Measurements from ENCODE around the gene SPIRE2.
"Not testable (repeated sequence)": the region's sequence is repeated elsewhere in the genome, so short reads cannot be mapped to it uniquely, and the experiment has no call there.

The SPIRE2 gene

DNA sequence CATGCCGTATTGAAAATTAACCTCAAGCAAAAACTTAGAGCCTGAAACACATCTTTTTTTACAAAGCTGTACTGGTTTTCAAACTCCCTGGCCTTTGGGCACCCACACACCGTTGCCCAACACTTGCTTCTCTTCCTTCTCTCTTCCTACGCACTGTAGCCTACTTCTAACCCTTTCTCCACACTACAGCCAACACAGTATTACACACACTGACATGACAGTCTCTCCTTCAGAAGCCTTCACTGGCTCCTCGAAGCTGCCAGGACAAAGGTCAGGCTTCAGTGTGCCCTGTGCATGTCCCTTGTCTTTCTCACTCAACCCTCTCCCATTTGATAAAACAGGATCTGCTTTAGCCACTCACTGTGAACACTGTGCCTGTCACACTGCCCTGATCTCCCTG, 19.8 kb upstream of the SPIRE2 start:
- no peak for DNase-seq

DNA sequence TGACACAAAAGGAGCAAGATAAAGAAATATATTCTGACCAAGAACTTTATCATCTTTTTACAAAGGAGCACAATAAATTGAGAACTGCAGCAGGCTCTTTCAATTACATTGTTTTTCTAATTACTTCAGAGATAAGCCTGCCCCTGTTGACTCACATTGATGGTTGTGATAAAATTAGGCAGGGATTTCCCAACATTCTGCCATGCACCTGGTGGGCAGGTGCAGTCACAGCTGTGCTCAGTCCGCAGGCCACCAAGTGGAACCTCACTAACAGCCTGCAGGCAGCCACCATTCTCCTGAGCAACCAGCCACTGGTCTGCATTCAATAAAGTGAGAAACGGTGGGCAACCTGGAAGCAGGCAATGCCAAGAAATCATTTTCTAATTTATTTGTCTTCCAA, 17.0 kb upstream of the SPIRE2 start:
- no peak for DNase-seq

DNA sequence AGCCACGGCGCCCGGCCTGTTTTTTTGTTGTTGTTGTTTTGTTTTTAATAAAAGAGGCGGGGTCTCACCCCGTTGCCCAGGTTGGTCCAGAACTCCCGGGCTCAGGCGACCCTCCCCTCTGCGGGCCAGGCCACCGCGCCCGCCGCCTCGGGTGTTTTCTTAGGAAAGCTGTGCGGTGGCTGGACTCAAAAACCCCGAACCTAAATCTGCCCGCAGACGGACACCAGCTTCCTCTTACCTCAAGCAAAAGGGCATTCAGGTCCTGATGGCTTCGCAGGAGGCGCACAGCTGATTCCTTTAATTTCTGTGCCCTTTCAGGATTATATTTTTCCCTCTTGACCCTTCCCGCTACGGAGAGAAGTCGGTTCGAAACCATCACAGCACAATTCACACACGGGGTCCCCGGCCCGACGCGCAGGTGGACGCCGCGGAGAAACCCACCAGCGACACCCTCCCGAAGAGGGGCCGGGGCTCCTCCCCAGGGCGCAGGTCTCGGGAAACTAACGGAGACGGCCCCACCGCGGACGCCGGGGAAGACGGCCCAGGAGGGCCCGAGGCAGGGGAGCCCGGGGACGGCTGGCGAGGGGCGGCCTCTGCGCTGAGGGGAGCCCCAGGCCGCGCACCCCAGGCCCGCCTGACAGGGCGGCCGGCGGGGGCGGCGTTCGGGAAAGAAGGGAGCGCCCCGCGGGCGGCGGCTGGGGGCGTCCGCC, 12.5 kb upstream of the SPIRE2 start:
- DNase-seq, result no peak

DNA sequence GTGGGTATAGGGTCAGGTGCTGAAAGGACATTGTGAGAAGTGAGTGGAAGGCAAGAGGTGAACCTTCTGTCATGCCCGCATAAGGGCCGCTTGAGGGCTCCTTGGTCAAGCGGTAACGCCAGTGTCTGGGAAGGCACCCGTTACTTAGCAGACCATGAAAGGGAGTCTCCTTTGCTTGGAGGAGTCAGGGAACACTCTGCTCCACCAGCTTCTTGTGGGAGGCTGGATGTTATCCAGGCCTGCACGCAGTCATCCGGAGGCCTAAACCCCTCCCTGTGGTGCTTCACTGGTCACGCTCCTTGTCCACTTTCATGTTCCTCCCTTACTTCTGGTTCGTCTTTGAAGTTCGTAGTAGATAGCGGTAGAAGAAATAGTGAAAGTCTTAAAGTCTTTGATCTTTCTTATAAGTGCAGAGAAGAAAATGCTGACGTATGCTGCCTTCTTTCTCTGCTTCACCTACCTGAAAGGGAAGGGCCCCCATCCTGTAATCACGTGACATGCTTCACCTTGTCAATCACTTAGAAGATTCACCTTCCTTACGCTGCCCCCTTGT, 9.3 kb upstream of the SPIRE2 start:
- DNase-seq, result not testable (repeated sequence)

DNA sequence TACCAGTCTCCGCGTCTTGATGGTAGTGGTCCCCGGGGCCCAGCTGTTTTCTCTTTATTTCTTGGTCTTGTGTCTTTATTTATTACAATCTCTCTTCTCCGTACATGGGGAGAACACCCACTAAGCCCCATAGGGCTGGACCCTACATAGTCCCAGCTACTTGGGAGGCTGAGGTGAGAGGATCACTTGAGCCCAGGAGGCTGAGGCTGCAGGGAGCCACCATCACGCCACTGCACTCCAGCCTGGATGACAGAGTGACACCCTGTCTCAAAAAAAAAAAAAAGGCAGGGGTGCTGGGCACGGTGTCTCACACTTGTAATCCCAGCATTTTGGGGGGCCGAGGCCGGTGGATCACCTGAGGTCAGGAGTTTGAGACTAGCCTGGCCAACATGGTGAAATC, 8.8 kb upstream of the SPIRE2 start:
- DNase-seq, result not testable (repeated sequence)

DNA sequence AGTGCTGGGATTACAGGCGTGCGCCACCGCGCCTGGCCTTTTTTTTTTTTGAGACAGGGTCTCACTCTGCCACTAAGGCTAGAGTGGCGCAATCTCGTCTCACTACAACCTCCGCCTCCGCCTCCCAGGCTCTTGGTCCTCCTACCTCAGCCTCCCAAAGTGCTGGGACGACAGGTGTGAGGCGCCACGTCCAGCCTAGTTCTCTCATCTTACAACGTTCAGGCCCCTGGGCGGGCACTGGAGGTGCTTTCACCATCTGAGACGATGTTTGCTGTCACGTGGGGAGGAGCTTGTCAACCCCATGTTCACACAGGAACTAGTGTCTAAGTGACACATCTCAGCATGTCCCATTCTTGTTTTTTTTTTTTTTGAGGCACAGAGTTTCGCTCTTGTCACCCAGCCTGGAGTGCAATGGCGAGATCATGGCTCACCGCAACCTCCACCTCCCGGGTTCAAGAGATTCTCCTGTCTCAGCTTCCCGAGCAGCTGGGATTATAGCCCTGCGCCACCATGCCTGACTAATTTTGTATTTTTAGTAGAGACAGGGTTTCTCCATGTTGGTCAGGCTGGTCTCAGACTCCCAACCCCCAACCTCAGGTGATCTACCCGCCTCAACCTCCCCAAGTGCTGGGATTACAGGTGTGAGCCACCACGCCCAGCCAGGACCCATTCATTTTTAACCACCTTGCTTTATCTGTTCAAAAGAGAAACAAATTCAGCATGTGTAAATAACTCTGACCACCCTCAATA, 6.7 kb upstream of the SPIRE2 start:
- no peak for DNase-seq

DNA sequence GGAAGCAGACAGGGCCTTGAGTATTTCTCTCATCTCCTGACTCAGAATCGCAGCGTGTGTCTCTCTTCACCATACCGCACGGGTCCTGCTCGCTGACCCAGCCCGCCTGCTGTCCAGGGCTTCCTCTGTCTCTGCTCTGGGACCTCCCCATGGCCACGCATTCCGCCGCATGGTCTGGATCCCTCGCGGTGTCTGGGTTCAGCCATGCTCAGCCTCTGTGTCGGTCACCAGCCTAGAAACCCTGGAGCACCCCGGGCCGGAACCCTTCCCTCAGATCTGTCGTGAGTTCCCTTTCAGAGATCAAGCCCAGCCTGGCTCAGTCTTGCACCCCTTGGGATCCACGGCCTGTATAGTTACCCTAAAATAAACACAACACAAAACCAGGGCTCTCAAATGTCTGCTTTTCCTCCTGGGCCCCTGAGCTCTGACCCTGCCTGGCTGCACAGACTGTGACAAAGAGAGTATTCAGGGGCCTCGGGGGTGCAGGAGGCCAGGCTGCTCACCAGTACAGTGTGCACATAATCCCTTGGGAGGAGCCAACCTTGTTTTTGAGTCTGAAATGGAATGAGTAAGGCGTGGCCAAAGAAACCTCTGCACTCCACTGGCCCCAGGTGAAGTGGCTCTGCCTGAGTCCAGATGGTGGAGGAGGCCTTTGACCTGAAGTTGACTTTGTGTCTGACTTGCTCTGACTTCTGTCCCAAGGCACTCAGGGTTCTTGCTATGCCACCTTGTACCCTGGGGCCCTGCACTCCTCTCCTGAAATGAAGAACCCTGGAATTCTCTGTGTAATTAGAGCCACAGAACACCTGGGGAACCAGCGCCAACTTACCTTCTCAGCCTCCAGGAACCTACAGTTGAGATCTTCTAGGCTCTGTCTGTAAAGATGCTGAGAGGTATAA, 5.8 kb upstream of the SPIRE2 start:
- no peak for DNase-seq

DNA sequence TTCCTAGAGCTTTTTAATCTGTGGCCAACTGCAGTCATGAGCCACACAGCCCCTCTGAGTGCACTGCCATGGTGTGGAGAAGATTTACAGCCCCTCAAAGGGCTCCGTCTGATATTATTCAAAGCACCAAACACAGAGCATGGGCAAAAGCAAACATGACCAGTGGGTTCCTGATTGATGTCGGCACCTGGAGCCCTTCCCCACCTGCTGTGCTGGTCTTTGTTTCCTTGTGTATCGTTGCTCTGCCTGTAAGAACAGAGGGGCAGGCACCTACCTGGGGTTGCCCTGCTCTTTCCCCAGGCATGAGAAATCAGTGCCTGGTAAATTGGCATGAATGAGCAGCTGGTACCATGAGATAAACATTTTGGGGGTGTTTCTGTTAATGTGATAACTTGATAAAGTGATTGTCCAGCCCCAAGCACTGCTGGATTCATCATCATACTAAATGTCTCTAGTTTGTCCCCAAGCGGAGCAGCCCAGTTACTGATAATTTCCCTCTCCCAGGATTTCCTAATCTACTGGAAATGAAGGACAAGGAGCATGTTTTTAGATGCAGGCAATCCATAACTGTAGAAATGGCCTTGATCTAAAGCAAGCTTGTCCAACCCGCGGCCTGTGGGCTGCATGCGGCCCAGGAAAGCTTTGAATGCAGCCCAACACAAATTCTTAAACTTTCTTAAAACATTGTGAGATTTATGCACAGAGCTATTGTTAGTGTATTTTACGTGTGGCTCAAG, 5.0 kb upstream of the SPIRE2 start:
- no peak for DNase-seq

DNA sequence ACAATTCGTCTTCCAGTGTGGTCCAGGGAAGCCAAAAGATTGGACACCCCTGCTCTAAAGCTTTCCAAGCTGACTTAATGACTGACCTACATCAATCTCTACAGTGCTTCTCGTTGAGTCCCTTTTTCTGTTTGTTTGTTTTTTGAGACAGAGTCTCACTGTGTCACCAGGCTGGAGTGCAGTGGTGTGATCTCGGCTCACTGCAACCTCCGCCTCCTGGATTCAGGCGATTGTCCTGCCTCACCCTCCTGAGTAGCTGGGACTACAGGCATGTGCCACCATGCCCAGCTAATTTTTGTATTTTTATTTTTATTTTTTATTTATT, 4.5 kb upstream of the SPIRE2 start:
- DNase-seq, result not testable (repeated sequence)

DNA sequence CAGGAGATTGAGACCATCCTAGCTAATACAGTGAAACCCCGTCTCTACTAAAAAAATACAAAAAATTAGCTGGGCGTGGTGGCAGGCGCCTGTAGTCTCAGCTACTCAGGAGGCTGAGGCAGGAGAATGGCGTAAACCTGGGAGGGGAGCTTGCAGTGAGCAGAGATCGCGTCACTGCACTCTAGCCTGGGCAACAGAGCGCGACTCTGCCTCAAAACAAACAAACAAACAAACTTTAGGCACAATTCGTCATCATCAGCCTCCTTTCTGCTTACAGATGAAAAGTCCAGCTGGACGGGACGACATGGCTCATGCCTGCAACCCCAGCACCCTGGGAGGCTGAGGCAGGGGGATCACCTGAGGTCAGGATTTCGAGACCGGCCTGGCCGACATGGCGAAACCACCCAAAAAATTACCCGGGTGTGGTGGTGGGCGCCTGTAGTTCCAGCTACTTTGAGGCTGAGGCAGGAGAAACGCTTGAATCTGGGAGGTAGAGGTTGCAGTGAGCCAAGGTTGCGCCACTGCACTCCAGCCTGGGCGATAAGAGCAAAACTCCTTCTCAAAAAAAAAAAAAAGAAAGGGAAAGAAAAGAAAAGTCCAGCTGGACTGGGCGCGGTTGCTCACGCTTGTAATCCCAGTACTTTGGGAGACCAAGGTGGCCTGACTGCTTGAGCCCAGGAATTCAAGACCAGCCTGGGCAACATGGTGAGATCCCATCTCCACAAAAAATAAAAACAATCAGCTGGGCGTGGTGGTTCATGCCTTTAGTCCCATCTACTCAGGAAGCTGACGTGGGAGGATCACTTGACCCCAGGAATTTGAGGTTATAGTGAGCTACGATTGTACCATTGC, 1.5 kb upstream of the SPIRE2 start:
- DNase-seq, result no peak

DNA sequence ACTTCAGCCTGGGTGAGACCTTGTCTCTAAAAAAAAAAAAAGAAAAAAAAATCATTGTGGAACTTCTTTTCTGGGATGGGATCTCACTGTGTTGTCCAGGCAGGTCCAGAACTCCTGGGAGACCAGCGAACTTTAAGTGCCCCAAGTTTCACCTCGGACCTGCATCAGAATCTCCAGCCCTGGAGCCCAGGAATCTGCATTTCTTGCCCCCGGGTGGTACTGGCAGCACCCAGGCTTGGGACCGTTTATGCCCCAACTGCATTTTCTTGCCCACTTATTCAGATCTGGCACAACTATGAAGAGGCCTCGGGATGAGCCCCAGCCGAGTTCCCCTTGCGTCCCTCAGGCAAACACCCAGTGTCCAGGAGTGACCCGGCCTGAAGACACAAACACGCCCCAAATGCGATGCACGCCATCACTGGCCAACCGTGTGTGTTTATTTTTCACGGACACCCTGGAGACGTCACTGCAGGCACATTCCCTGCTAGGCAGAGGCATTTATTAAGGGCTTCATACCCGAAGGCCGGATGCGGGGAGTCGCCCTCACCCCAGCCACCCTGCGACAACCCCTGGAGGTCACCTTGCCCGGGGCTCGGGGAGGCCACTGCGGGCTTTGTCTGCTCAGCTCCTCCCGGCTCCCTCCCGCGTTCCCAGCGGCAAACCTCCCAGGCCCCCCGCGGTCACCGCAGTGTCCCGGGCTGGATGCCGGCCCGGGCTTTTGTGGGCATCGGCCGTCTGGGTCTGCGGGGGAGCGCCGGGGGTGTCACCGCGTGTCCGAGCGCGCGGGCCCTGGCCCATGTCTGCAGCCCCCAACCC, 684 bp upstream of the SPIRE2 start:
- DNase-seq, result no peak

DNA sequence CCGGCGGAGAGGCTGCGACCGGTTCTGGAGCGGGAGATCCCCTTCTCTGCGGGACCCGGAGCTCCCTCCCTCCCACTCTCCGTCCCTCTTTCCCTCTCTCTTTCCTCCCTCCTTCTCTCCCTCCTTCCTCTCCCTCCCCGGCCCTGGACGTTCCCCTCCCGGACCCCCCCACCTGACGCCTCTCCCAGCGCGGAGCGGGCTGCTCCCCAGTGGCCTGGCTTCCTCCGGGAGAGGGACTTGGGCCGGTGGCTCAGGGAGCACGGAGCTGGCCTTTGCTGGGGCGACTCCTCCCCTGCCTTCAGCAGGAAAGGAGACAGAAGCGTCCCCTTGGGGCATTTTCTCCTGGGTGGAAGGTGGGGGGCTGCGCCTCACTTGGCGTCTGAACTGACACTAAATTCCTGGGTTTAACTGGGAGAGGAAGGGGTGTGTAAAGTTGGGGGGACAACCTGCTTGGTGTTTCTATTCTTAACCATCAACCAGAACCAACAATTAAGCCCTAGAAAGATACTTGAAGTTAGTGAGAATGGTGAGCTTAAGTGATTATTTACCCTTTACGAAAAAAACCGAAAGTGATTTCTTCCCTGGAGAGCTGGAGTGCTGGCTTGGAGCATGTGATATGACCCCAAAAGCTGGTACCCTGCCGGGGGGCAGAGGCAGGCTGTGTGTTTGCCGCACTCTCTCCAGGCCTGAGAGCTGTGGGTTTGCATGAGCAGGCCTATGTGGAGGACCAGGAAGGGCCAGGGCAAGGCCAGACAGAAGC, 775 bp downstream of the SPIRE2 start:
- DNase-seq, result no peak

DNA sequence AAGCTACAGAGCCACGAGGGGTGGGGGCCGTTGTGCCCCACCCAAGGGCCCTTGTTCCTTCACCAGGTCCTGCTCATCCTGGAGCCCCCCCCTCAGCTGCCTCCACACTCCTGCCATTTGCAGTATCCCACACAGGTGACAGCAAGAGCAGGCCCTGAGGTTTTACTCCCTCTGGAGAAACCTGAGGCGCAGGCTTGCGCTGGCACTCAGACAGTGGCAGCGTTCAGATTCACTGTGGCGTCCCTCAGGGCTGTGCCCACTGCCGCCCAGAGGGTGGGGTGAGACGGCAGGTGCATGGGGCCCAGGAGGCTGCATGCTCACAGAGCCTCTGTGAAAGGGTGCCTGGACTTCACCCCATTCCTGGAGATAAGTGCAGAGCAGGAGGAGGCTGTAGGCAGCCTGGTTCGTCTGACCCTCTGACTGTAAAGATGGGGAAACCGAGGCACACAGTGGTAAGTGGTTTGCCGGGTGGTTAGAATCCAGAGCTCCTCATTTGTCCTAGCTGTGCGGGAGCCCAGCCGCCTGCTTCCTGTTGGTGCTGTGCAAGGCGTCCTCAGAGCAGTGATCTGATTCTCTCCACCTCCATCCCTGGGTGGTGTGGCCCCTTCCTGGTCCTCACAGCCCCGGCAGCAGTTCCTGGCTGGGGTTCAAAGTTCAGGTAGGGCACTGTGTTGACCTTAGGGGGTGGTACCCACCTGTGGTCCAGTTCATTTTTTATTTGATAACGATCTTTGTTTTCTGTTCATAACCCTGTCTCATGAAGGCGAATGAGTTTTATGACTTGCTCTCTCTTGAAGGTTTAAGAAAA, 1.6 kb downstream of the SPIRE2 start:
- no peak for DNase-seq

DNA sequence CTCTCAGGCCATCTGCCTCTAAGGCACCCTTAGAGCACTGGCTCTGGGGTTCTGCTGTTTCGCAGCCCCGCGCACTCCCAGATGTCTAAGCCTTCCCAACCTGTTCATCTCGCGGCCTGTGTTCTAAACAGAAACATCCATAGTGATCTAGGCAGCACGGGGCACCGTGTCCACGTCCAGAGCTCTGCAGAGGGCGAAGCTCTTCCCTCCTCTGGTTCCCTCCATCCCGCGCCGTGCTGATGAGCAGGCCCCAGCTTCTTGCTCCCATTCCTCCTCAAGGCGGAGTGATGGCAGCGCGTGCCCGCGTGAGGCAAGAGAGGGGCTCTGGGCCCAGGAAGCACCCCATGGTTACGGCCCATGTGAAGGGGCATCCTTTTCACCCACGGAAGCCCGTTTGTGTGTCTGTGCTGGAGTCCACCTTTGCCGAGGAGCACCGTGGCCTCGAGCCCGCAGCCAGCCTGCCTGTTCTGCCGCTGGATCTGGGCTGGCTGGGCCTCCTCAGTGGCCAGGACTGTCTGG, 3.6 kb downstream of the SPIRE2 start:
- DNase-seq, result no peak

DNA sequence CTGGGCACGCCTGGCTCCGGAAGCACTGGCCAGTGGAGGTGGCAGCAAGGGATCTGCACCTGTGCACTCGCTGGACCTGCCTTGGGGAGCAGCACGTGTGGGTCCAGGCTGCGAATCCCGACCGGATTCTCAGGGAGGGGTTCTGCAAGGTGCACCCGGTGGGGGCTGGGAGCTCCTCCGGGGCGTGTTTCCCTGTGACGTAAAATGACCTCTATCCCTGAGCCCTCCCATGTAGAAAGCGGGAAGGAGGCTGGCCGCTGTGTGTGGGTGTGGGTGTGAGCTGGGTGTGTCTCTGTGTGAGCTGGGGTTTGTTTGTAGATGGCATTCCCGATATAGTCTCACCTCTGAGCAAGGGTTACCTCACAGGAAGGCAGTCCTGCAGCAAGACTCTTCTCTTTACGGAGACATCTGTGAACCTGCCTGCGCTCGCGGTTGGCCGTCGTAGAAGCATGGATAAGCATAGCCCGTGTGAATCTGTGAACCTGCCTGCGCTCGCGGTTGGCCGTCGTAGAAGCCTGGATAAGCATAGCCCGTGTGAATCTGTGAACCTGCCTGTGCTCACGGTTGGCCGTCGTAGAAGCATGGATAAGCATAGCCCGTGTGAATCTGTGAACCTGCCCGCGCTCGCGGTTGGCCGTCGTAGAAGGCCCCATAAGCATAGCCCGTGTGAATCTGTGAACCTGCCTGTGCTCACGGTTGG, 5.5 kb downstream of the SPIRE2 start:
- not testable (repeated sequence) for DNase-seq

DNA sequence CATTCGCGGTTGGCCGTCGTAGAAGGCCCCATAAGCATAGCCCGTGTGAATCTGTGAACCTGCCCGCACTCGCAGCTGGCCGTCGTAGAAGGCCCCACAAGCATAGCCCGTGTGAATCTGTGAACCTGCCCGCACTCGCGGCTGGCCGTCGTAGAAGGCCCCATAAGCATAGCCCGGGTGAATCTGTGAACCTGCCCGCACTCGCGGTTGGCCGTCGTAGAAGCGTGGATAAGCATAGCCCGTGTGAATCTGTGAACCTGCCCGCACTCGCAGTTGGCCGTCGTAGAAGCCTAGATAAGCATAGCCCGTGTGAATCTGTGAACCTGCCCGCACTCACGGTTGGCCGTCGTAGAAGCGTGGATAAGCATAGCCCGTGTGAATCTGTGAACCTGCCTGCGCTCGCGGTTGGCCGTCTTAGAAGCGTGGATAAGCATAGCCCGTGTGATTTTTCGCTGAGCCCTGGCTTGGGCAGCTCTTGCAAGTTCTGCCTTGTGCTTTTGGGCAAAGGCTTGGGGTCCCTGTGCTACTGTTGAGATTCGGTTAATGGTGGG, 6.6 kb downstream of the SPIRE2 start:
- not testable (repeated sequence) for DNase-seq

DNA sequence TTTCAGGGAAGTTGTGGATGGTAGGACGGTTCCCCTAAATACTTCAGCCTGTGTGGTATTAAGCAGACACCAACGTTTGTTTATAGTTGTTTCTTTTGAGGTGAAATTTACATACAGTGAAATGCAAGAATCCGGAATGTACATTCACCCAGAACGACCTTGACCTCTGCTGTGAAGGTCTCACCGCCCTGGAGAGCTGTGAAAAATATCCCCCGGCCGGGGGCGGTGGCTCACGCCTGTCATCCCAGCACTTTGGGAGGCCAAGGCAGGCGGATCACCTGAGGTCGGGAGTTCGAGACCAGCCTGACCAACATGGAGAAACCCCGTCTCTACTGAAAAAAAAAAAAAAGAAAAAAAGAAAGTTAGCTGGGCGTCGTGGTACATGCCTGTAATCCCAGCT, 8.2 kb downstream of the SPIRE2 start:
- not testable (repeated sequence) for DNase-seq

DNA sequence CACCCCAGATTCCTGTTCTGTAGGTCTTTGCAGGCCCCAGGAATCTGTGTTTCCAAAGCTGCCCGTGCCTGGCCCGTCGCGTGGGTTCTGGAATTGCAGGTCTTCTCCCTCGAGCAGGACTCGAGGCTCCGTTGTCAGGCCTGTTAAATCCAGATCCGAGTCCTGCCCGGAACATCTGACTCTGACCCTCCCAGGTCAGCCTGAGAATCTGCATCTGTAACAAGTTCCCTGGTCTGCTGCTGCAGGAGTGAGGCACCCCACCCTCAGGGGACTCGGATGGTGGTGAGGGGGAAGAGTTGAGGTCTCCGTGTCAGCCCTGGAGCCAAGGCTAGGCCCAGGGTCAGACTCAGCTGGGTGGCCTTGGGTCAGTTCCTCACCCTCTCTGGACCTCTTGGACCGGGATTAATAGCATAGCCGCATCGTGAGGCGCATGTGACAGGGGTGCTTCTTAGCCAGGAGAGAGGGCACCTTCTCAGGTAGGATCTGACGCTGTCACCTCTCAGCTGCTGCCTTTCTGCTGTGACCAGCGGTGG, 8.8 kb downstream of the SPIRE2 start:
- DNase-seq, result no peak

Data from stimulated activated CD4-positive, alpha-beta T cell treated with anti-CD3 and anti-CD28 coated beads, Interleukin-2, amount 100 ng/mL, for 48 hours (primary cell).